GM19238 (cell line): ENCODE data around the gene PXYLP1.
"Not testable (repeated sequence)": the region's sequence is repeated elsewhere in the genome, so short reads cannot be mapped to it uniquely, and the experiment has no call there.

Experiments used
- DNase-seq: peaks from one replicate; pipeline ENCODE4 v3.0.0; 2011; ENCODE audit warnings: low spot score; ENCODE audit not compliant: insufficient read length

PXYLP1 gene, protein sequence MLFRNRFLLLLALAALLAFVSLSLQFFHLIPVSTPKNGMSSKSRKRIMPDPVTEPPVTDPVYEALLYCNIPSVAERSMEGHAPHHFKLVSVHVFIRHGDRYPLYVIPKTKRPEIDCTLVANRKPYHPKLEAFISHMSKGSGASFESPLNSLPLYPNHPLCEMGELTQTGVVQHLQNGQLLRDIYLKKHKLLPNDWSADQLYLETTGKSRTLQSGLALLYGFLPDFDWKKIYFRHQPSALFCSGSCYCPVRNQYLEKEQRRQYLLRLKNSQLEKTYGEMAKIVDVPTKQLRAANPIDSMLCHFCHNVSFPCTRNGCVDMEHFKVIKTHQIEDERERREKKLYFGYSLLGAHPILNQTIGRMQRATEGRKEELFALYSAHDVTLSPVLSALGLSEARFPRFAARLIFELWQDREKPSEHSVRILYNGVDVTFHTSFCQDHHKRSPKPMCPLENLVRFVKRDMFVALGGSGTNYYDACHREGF

DNA sequence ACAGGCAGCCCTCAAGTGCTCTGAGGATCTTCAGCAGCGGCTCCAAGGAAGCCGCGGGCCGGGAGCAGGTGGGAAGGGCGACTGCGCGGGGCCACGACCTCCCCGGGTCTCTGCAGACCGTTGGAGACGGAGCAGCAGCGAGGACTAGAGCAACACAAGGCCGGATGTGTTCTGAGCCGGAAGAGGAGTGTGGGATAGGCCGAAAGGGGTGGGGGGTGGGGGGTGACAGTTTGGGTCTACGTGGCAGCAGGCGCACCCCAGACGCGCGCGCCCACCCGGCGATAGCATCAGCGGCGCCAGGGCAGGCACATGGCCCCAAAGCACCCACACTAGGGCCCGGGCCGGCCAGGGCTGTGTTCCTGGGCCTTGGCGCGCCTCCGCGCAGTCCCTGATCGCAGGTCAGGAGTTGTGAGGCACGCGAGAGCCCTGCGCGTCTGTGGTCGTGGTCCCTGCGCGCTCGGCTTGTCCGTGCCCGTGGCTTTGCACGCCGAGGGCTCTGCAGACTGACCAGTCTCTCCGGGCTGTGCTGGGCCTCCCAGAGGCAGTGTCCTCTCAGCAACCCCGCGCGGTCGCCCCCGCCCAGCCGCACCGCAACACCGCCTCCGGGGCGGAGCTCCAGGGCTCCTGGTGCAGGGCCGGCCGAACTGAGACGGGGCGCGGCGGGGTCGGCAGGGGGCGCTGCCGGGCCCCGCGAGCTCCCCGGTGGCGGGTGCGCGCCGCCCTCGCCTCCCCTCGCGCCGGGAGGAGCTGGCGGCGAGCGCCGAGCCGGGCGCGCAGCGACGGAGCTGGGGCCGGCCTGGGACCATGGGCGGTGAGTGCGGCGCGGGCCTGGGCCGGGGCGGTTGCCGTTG is at the start of gene PXYLP1:
Gene PXYLP1 (plus strand): TSS at position 725 of the 851 bp plus-strand sequence. CDS start 28,351 bp downstream, outside the sequence.
- DNase-seq = peak; percentile 88

DNA sequence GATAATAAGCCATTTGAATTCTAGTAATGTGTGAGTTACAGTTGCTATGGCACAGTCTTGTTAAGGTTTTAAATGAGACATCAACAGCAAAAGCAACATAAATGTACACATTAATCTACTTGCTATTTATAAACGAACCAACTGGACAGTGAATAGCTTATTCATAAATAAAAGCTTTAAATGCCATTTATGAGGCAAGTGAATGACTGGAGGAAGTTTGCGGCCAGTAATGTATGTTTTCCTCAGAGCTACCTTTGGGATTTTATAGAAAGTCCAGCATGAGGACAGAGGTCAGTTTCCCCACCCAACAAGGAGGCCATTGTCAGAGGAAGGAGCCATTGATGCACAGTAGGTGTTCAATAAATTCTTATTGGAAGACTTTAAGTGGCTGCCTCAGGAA is 48.0 kb upstream of the PXYLP1 start:
- no peak for DNase-seq

DNA sequence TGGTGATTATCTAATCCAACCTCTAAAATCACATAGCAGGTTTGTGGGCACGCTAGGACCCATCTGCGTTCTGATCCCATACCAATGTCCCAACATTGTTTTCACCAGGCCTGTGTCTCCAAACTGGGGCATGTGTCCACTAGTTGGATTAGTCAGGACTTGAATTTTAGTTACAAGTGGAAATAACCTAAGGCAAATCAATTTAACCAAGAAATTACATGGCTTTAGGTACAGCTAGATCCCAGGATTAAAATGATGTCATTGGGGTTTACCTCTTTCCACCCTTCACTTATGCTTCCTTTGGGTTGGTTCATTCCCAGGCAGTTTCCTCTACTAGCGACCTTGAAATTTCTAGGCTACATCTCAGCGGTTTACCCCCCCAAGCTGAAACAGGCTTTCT is 47.2 kb upstream of the PXYLP1 start:
- no peak for DNase-seq

DNA sequence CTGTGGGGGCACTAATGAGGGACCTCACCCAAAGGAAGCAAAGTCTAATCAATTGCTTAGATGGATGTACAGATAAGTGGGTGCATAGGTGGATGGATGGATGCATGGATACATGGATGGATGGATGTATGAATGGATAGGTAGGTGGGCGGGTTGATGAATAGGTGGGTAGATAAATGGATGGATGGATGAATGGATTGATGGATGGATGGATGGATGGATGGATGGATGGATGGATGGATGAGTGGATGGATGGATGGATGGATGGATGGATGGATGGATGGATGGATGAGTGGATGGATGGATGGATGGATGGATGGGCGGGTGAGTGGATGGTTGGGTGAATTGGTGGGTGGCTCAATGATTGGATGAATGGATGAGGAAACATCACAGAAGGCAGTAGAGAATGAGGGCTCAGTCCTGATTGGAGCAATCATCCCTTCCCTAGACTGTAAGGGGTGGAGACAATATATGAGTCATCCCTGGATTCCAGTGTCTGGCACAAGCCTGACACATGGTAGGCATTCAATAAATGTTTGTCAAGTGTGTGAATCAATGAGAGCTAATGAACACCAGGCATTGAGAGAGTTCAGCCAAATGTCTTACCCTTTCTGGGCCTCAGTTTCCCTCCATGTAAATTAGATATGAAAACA is 40.4 kb upstream of the PXYLP1 start:
- DNase-seq = no peak

GRCh38 chr3:141192345-141192744 is 39.3 kb upstream of the PXYLP1 start:
- DNase-seq = peak; percentile 58

GRCh38 chr3:141193066-141193830 is 38.4 kb upstream of the PXYLP1 start:
- no peak for DNase-seq

- no peak for DNase-seq
These were observed 30.5 kb upstream of the PXYLP1 start for GRCh38 chr3:141201122-141201521.

- DNase-seq = no peak
These were observed 28.9 kb upstream of the PXYLP1 start for GRCh38 chr3:141202682-141203081.

DNA sequence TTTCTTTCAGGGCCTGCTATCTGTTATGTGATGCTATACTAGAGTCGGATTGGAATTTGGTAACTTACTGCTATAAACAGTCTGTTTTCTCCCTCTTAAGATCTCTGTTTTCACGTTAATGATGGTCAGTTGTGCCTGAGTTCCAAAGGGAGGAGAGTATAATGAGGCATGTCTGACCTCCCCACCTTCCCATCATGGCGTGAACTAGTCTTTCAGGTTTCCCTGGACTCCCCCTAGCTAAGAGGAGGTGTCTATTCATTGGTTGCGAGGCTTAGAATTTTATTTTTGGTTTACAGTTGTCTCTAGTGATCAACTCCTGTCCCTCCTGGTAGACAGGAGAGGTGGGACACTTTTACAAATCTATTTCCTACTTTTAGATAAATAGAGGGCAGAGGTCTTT is 27.8 kb upstream of the PXYLP1 start:
- no peak for DNase-seq

GRCh38 chr3:141204343-141204742 is 27.3 kb upstream of the PXYLP1 start:
- DNase-seq = no peak

DNA sequence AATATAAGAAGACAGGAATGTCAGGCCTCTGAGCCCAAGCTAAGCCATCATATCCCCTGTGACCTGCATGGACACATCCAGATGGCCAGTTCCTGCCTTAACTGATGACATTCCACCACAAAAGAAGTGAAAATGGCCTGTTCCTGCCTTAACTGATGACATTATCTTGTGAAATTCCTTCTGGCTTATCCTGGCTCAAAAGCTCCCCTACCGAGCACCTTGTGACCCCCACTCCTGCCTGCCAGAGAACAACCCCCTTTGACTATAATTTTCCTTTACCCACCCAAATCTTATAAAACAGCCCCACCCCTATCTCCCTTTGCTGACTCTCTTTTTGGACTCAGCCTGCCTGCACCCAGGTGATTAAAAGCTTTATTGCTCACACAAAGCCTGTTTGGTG is 20.3 kb upstream of the PXYLP1 start:
- not testable (repeated sequence) for DNase-seq

DNA sequence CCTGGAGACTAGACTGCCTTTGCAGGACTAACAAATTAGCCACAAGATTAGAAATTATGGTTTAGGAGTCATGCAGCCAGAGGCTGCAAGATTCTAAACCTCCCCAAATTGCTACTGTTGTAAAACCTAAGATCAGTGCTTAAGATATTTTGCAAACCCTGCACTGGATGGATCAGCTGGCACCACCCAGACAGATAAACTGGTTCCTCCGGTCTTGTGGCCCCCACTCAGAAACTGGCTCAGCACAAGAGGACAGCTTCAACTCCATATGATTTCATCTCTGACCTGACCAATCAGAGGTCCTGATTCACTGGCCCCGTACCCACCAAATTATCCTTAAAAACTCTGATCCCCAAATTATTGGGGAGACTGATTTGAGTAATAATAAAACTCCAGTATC is 19.5 kb upstream of the PXYLP1 start:
- no peak for DNase-seq

GRCh38 chr3:141212555-141212954 is 19.1 kb upstream of the PXYLP1 start:
- DNase-seq = no peak

- no peak for DNase-seq
These were observed 14.7 kb upstream of the PXYLP1 start for GRCh38 chr3:141216975-141217374.

DNA sequence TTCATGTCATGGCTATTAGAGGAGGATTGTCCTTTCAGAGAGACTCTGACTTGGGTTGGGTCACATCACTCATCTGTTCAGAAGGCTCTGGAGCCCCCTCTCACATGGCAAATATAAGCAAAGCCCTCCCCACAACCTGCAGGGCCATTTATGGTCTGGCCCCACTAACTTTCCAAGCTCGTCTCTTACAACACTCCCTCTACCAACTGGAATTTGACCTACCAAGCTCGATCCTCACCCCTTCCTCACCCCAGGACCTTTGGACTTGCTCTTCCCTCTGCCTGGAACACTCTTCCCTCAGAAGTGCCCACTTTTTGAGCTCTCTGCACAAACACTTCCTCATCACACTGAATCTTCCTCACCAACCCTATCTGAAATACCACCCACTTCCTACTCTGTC is 14.2 kb upstream of the PXYLP1 start:
- DNase-seq = no peak

DNA sequence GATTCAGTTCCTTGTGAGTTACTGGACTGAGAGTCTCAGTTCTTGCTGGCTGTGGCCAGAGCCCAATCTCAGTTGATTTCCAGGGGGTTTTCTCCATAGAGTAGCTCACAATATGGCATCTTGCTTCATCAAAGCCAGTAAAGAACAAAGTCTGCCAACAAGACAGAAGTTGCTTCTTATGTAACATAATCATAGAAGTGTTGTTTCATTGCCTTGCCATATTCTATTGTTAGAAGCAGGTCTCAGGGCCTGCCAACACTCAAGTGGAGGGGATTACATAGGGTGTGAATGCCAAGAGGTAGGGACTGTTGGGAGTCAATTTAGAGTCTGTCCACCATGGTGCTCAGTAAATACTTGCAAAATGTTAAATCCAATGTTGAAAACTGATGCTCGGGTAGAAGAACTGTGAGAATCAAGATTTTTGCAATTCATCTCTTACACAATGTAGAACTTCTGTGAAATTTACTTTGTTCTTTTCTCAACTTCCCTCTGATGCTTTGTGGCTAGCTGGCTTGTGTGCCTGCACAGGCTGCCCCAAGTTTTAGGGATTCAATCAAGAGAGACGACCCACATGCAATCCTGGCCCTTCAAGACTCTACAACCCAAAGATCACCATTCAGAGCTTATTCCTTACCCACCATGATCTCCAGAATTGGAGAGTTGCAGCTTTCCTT is 13.3 kb upstream of the PXYLP1 start:
- DNase-seq = no peak

- DNase-seq = no peak
These were observed 12.7 kb upstream of the PXYLP1 start for GRCh38 chr3:141218926-141219325.

GRCh38 chr3:141223673-141224166 is 7.9 kb upstream of the PXYLP1 start:
- no peak for DNase-seq

- no peak for DNase-seq
These were observed 5.7 kb upstream of the PXYLP1 start for GRCh38 chr3:141225939-141226338.

- no peak for DNase-seq
These were observed 4.4 kb upstream of the PXYLP1 start for GRCh38 chr3:141227216-141227615.
